ENCODE measurements around the gene C3orf85. TPM values are rescaled to one million over a fixed set of nuclear protein-coding genes. Genes with fewer than 3 reads are reported as not detected.

The C3orf85 gene
- total and polyA plus RNA-seq, 11 donors = not detected

GRCh38 chr3:109143646-109144045 is 7.1 kb downstream of the C3orf85 start:
- Histone ChIP-seq H3K27me3 (no peaks in the 10 kb centered on the region), H3K36me3 (no peaks in the 10 kb centered on the region), H3K4me3 (no peak overlapping the region), H3K4me1 (no peaks in the 10 kb centered on the region), H3K27ac (no peak overlapping the region), H3K9me3 (peaks cover 0 to 6% (median 0%) of the 10 kb centered on the region in 12 donors)
- DNase-seq (no peak), ATAC-seq (no peak)
- 82 to 92% (median 84%) methylated on average over 1 of the region's 1 CpG for WGBS, 4 donors
- no peak for TF ChIP-seq CTCF (IDR thresholded peaks at IDR 0.05)
- TF ChIP-seq POLR2A (IDR thresholded peaks at IDR 0.05) = no peak
- intact Hi-C loops (cut with DNase I) = no loop called here

GRCh38 chr3:109149078-109149477 is 12.6 kb downstream of the C3orf85 start:
- DNase-seq = no peak
- intact Hi-C loops (cut with DNase I) = no loop called here
- WGBS, 4 donors = 87 to 96% (median 92%) methylated on average over 2 of the region's 2 CpGs
- Histone ChIP-seq H3K4me3 (no peak overlapping the region), H3K27me3 (no peaks in the 10 kb centered on the region), H3K27ac (no peak overlapping the region), H3K4me1 (no peaks in the 10 kb centered on the region), H3K36me3 (no peaks in the 10 kb centered on the region), H3K9me3 (peaks cover 0 to 6% (median 0%) of the 10 kb centered on the region in 12 donors)
- no peak for ATAC-seq
- no peak for TF ChIP-seq POLR2A (IDR thresholded peaks at IDR 0.05)

GRCh38 chr3:109152320-109152719 is 15.8 kb downstream of the C3orf85 start:
- WGBS, 4 donors = 80 to 86% (median 83%) methylated on average over 4 of the region's 4 CpGs
- no peaks in the 10 kb centered on the region for H3K36me3 ChIP-seq
- H3K4me3 ChIP-seq = no peak overlapping the region
- no peak overlapping the region for H3K27ac ChIP-seq
- TF ChIP-seq CTCF (IDR thresholded peaks at IDR 0.05) (no peak), POLR2A (IDR thresholded peaks at IDR 0.05) (no peak)
- ATAC-seq (no peak), DNase-seq (no peak)
- H3K27me3 ChIP-seq = no peaks in the 10 kb centered on the region
- no peaks in the 10 kb centered on the region for H3K4me1 ChIP-seq
- H3K9me3 ChIP-seq = no peaks in the 10 kb centered on the region
- intact Hi-C loops (cut with DNase I) = no loop called here

GRCh38 chr3:109154979-109155378 is 18.5 kb downstream of the C3orf85 start:
- TF ChIP-seq CTCF (IDR thresholded peaks at IDR 0.05) = no peak
- no peak for TF ChIP-seq POLR2A (IDR thresholded peaks at IDR 0.05)
- Histone ChIP-seq H3K27ac (no peak overlapping the region), H3K36me3 (no peaks in the 10 kb centered on the region), H3K27me3 (no peaks in the 10 kb centered on the region), H3K4me1 (no peaks in the 10 kb centered on the region), H3K9me3 (peaks cover 0 to 14% (median 0%) of the 10 kb centered on the region in 12 donors), H3K4me3 (no peak overlapping the region)
- ATAC-seq (no peak), DNase-seq (no peak)
- intact Hi-C loops (cut with DNase I) = no loop called here
- 64 to 74% (median 68%) methylated on average over 2 of the region's 2 CpGs for WGBS, 4 donors

GRCh38 chr3:109155828-109156227 is 19.3 kb downstream of the C3orf85 start:
- Histone ChIP-seq H3K9me3 (peaks cover 0 to 15% (median 0%) of the 10 kb centered on the region in 12 donors), H3K4me3 (no peak overlapping the region), H3K27me3 (no peaks in the 10 kb centered on the region), H3K36me3 (no peaks in the 10 kb centered on the region), H3K4me1 (no peaks in the 10 kb centered on the region), H3K27ac (no peak overlapping the region)
- no peak for ATAC-seq
- no peak for DNase-seq
- intact Hi-C loops (cut with DNase I) = no loop called here
- TF ChIP-seq CTCF (IDR thresholded peaks at IDR 0.05) = no peak
- no peak for TF ChIP-seq POLR2A (IDR thresholded peaks at IDR 0.05)
- WGBS, 4 donors = 67 to 81% (median 72%) methylated on average over 1 of the region's 1 CpG
